Measurements from ENCODE around the gene NGFR. TPM values are rescaled to one million over a fixed set of nuclear protein-coding genes. Genes with fewer than 3 reads are reported as not detected.

Gene NGFR
- polyA plus RNA-seq, 1 of the 3 experiments (the other 2 are of a cell fraction): 0.76 TPM

DNA sequence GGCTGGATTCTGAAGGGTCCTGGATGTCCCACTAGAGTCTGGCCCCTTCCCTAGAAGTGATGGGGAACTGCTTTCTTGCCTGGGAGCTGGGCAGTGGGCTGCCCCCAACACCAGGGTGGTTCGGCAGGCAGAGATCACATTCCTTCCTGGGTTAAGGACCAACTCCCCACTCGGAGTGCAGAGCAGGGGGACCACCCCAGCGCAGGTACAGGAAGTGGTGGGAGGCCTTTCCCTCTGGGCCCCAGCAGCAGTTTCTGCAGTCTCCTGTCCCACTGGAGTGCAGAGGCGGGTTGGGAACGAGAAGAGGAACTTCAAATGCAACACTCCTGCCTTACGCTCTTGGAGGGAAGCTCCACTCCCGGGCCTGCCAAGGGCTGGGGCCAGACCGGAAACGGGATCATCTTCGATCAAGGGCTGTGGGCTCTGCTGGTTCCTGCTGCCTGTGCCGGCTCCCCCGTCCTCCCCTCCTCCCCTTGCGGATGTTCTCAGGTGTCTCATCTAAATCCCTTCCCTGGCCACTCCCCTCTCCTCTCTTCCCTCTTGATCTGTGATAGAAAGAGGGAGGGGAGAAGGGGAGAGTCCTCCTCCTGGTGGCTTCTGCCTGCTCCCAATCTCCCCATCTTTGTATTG is 9.0 kb upstream of the NGFR start:
- POLR2A ChIA-PET: no interaction called here
- CTCF ChIA-PET: interaction anchor here (0.6 to 28.6 kb wide), 9 partner anchors 8 to 511 kb away, joined by 3 to 453 read pairs (median 9); partner anchors contain the start of gene NGFR
- Histone ChIP-seq H2AFZ (ENCODE audit: low read depth) (no peak overlapping the region), H3K27me3 (ENCODE audit: insufficient read depth) (peaks cover 76% of the 10 kb centered on the region), H3K9ac (no peak overlapping the region), H3K4me3 (ENCODE audit: low read depth in 2 of 2, low read length in 1 of 2) (no peak overlapping the region), H3K4me2 (no peak overlapping the region), H3K36me3 (replicated peaks in 1 of 2; ENCODE audit: control insufficient read depth in 1 of 2, insufficient read depth in 2 of 2, low read length in 1 of 2) (no peaks in the 10 kb centered on the region), H4K20me1 (ENCODE audit: insufficient read depth) (no peaks in the 10 kb centered on the region), H3K9me3 (no peaks in the 10 kb centered on the region), H3K9me2 (no peaks in the 10 kb centered on the region), H3K27ac (ENCODE audit: low read depth in 2 of 2, low read length in 1 of 2) (no peak overlapping the region), H3F3A (replicated peaks; ENCODE audit: insufficient read depth) (no peaks in the 10 kb centered on the region), H3K79me2 (ENCODE audit: insufficient read depth) (no peaks in the 10 kb centered on the region), H3K4me1 (ENCODE audit: control insufficient read depth in 1 of 2, insufficient read depth in 2 of 2, low read depth in 1 of 2, low read length in 1 of 2) (peaks cover 0 to 28% of the 10 kb centered on the region in 2 experiments; a peak in 1 of 4 replicates)
- TF ChIP-seq, protein P1, sequence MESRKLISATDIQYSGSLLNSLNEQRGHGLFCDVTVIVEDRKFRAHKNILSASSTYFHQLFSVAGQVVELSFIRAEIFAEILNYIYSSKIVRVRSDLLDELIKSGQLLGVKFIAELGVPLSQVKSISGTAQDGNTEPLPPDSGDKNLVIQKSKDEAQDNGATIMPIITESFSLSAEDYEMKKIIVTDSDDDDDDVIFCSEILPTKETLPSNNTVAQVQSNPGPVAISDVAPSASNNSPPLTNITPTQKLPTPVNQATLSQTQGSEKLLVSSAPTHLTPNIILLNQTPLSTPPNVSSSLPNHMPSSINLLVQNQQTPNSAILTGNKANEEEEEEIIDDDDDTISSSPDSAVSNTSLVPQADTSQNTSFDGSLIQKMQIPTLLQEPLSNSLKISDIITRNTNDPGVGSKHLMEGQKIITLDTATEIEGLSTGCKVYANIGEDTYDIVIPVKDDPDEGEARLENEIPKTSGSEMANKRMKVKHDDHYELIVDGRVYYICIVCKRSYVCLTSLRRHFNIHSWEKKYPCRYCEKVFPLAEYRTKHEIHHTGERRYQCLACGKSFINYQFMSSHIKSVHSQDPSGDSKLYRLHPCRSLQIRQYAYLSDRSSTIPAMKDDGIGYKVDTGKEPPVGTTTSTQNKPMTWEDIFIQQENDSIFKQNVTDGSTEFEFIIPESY (IDR thresholded peaks at IDR 0.05; ENCODE audit: borderline replicate concordance, low read depth): no peak
- TF ChIP-seq YY1 (IDR thresholded peaks at IDR 0.05; ENCODE audit: low read depth) (no peak), RFX5 (IDR thresholded peaks at IDR 0.05; ENCODE audit: low read length) (no peak), FOSL2 (IDR thresholded peaks at IDR 0.05; ENCODE audit: borderline replicate concordance, low read depth) (no peak), NRF1 (IDR thresholded peaks at IDR 0.05; ENCODE audit: low read depth, low read length) (no peak), EP300 (IDR thresholded peaks at IDR 0.05; ENCODE audit: borderline replicate concordance in 1 of 2, low read depth in 1 of 2, low read length in 1 of 2) (no peak), FOXJ3 (CRISPR knock-in tag; IDR thresholded peaks at IDR 0.05) (no peak)
- TF ChIP-seq, protein P2, sequence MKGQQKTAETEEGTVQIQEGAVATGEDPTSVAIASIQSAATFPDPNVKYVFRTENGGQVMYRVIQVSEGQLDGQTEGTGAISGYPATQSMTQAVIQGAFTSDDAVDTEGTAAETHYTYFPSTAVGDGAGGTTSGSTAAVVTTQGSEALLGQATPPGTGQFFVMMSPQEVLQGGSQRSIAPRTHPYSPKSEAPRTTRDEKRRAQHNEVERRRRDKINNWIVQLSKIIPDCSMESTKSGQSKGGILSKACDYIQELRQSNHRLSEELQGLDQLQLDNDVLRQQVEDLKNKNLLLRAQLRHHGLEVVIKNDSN (IDR thresholded peaks at IDR 0.05; ENCODE audit: borderline replicate concordance, low read depth): no peak
- TF ChIP-seq, protein P3, sequence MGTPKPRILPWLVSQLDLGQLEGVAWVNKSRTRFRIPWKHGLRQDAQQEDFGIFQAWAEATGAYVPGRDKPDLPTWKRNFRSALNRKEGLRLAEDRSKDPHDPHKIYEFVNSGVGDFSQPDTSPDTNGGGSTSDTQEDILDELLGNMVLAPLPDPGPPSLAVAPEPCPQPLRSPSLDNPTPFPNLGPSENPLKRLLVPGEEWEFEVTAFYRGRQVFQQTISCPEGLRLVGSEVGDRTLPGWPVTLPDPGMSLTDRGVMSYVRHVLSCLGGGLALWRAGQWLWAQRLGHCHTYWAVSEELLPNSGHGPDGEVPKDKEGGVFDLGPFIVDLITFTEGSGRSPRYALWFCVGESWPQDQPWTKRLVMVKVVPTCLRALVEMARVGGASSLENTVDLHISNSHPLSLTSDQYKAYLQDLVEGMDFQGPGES (IDR thresholded peaks at IDR 0.05; ENCODE audit: low read depth, low read length): no peak
- 75% methylated on average over 12 of the region's 13 CpGs for WGBS (ENCODE audit: low lambda C conversion rate)
- no peak for DNase-seq

DNA sequence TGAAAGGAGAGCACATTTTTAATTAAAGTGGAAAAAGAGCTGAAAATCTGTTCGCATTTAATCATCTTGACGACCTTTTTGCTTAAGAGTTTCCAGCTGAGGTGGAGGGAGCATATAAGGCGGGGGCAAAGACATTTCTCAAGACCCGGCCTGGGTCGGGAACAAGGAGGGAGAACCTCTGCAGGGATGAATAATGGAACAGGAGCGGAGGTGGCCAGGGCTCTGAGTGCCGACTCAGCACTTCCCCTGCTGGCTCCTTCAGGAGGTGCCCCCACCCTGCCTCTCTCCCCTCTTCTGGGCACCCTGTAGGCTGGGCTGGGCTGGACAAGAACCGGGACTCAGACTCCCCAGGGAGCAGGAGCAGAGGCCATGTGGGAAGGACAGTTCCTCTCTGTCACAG is 7.9 kb upstream of the NGFR start:
- ChIA-PET CTCF (interaction anchor here (0.9 to 28.6 kb wide), 7 partner anchors 7 to 510 kb away, joined by 3 to 453 read pairs (median 25); partner anchors contain the start of gene NGFR), POLR2A (no interaction called here)
- no peak for DNase-seq
- Histone ChIP-seq H3K9me2 (no peaks in the 10 kb centered on the region), H3K36me3 (replicated peaks in 1 of 2; ENCODE audit: control insufficient read depth in 1 of 2, insufficient read depth in 2 of 2, low read length in 1 of 2) (no peaks in the 10 kb centered on the region), H3K4me3 (ENCODE audit: low read depth in 2 of 2, low read length in 1 of 2) (no peak overlapping the region), H3K4me2 (no peak overlapping the region), H3K9me3 (no peaks in the 10 kb centered on the region), H3K79me2 (ENCODE audit: insufficient read depth) (no peaks in the 10 kb centered on the region), H3K27me3 (ENCODE audit: insufficient read depth) (peaks cover 75% of the 10 kb centered on the region), H3K27ac (ENCODE audit: low read depth in 2 of 2, low read length in 1 of 2) (no peak overlapping the region), H3K9ac (no peak overlapping the region), H3K4me1 (ENCODE audit: control insufficient read depth in 1 of 2, insufficient read depth in 2 of 2, low read depth in 1 of 2, low read length in 1 of 2) (peaks cover 0 to 20% of the 10 kb centered on the region in 2 experiments; a peak in 1 of 4 replicates), H2AFZ (ENCODE audit: low read depth) (no peak overlapping the region), H4K20me1 (ENCODE audit: insufficient read depth) (no peaks in the 10 kb centered on the region), H3F3A (replicated peaks; ENCODE audit: insufficient read depth) (no peaks in the 10 kb centered on the region)
- WGBS (ENCODE audit: low lambda C conversion rate): 62% methylated on average over 8 of the region's 8 CpGs
- TF ChIP-seq RCOR1 (IDR thresholded peaks at IDR 0.05; ENCODE audit: low read length) (no peak), MXI1 (IDR thresholded peaks at IDR 0.05; ENCODE audit: low read depth, low read length) (no peak), TAF1 (IDR thresholded peaks at IDR 0.05; ENCODE audit: borderline replicate concordance, low read depth, low read length) (no peak), FOXJ3 (CRISPR knock-in tag; IDR thresholded peaks at IDR 0.05) (no peak)
